Measurements from ENCODE around the gene SRRD. TPM values are rescaled to one million over a fixed set of nuclear protein-coding genes. Genes with fewer than 3 reads are reported as not detected.

SRRD gene
- total RNA-seq, 1 donor from 2014 or later: 9.5 TPM

DNA sequence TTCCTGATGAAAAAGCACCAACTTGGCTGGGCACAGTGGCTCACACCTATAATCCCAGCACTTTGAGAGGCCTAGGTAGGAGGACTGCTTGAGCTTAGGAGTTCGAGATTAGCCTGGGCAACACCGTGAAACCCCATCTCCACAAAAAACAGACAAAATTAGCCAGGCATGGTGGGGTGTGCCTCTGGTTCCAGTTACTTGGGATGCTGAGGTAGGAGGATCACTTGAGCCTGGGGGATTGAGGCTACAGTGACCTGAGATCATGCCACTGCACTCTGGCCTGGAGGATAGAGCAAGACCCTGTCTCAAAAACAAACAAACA lies 3.1 kb upstream of the SRRD start:
- no peak for ATAC-seq
- DNase-seq (ENCODE audit: low spot score): no peak

DNA sequence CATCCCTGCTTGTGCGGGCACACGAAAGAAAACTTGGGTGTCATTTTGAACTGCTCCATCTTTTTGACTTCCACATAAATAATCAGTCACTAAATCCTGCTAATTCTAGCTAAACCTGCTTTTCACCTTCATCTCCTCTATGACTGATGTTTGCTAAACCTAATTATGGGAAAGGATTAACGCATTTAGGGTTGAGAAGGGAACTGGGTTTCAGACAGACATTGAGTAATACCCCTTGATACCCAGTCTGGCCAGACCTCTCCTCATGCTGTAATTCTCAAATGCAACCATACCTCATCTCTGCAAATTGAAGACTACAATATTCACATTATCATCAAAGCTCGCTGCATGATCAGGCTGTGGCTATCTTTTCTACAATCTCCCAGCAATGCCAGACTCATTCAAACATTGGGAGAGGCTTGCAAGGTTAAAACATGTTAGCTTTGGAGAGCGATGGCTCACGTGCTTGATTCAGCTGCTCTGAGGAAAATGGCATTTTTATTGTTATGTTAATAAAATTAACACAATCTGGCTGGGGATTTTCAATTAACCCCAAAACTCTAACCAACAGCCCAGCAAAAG lies 2.5 kb upstream of the SRRD start:
- ATAC-seq: no peak
- DNase-seq (ENCODE audit: low spot score): no peak

- DNase-seq (ENCODE audit: low spot score): no peak
- no peak for ATAC-seq
These were observed 2.0 kb upstream of the SRRD start for GRCh38 chr22:26481694-26482093.

- DNase-seq (ENCODE audit: low spot score): no peak
These were observed 1.5 kb upstream of the SRRD start for GRCh38 chr22:26482161-26482560.

DNA sequence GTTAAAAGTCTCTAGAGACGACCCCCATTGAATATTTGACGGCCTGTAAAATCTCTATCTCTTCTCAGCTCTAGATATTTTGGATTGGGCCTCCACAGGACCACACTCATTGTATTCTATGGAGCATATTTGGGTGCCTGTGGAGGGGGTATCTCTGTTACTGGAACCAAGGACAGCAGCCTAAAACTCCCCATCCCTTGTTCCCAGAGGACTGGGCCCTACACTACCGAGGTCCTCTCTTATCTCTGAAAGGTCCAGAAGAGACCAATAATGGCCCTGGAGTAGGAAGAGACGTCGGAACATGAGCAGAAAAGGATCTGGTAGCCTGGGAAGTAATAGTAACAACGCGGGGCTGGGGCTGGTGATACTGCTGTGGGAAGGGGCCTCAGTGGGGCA lies 636 bp upstream of the SRRD start:
- ATAC-seq (no peak), DNase-seq (ENCODE audit: low spot score) (no peak)

More at GRCh38 chr22:26482161-26482560, 1.5 kb upstream of the SRRD start:
- no peak for ATAC-seq

- ATAC-seq: no peak
- no peak for DNase-seq (ENCODE audit: low spot score)
These were observed 656 bp downstream of the SRRD start for GRCh38 chr22:26484360-26484706.

GRCh38 chr22:26485013-26485412 lies 1.3 kb downstream of the SRRD start:
- DNase-seq (ENCODE audit: low spot score): no peak
- ATAC-seq: no peak

DNA sequence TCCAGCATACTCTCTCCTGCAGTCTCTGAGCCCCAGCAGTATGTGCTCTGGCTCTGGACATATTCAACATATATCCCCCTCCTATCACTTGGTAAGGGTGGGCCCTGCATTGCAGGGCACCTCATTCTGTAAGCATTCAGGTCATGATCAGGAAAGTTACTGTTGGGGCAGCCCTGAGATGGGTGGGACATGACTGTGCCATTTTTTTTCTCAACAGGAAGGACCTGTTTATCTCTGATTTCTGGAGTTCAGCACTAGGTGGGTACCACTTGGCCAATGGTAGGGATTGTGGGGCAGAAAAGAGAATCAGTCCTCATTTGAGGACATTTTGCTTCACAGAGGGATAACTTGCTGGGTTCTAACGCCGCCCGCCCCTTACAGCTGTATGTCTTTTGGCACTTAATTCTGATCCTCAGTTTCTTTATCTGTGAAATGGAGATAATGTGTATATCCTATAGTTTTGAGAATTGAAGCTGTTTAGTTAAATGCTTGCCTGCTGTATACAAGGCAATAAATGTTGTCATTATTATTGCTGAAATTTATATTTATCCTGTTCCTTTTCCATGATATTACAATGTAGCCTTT lies 2.2 kb downstream of the SRRD start:
- DNase-seq (ENCODE audit: low spot score) (no peak), ATAC-seq (no peak)

DNA sequence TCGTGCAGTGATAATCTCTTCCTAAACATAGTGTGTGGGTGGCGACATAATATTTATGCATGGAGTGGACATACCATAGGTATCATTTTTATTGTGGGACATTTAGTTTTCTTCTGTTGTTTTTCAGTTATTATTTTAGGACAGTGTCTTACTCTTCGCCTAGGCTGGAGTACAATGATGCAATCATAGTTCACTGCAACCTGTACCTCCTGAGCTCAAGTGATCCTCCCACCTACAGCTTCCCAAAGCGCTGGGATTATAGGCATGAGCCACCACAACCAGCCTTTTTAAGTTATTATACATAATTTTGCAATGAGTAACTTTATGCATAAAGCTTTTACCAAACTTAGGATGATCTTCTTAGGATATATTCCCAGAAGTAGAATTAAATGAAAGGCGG lies 2.7 kb downstream of the SRRD start:
- DNase-seq (ENCODE audit: low spot score): no peak
- no peak for ATAC-seq

DNA sequence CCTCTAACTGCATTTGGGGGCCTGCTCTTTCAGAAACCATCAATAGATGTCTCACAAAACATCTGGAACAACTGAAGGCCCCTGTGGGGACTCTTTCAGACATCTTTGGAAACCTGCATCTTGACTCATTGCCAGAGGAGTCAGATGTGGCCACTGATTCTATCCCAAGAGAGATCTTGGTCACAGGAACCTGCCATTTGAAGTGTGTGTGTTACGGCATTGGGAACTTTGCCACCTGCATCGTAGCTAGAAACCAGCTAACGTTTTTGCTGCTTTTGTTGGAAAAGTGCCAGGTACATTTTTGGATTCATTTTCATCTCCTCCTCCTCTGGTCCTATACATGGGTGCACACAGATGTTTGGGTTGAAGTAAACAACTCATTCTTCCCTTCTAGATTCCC lies 4.3 kb downstream of the SRRD start:
- DNase-seq (ENCODE audit: low spot score) (no peak), ATAC-seq (no peak)

- no peak for ATAC-seq
- DNase-seq (ENCODE audit: low spot score): no peak
These were observed 5.9 kb downstream of the SRRD start for GRCh38 chr22:26489447-26490036.

GRCh38 chr22:26492220-26492619 lies 8.5 kb downstream of the SRRD start:
- DNase-seq (ENCODE audit: low spot score) (no peak), ATAC-seq (no peak)

GRCh38 chr22:26494506-26494905 lies 10.8 kb downstream of the SRRD start:
- ATAC-seq (no peak), DNase-seq (ENCODE audit: low spot score) (no peak)

GRCh38 chr22:26496456-26496855 lies 12.8 kb downstream of the SRRD start:
- ATAC-seq (no peak), DNase-seq (ENCODE audit: low spot score) (no peak)

GRCh38 chr22:26499188-26499703 lies 15.6 kb downstream of the SRRD start:
- no peak for DNase-seq (ENCODE audit: low spot score)
- no peak for ATAC-seq

- no peak for DNase-seq (ENCODE audit: low spot score)
- ATAC-seq: no peak
These were observed 18.3 kb downstream of the SRRD start for GRCh38 chr22:26501996-26502395.

- ATAC-seq (peak; percentile 87), DNase-seq (ENCODE audit: low spot score) (peak; percentile 59)
These were observed 19.2 kb downstream of the SRRD start for GRCh38 chr22:26502688-26503561.

- ATAC-seq (no peak), DNase-seq (ENCODE audit: low spot score) (no peak)
These were observed 20.1 kb downstream of the SRRD start for GRCh38 chr22:26503758-26504157.

- ATAC-seq: no peak
- DNase-seq (ENCODE audit: low spot score): no peak
These were observed 24.5 kb downstream of the SRRD start for GRCh38 chr22:26508148-26508547.

- peak; percentile 99 for ATAC-seq
- peak; percentile 96 for DNase-seq (ENCODE audit: low spot score)
These were observed 28.6 kb downstream of the SRRD start, which contains the start of gene TFIP11 for GRCh38 chr22:26512149-26512793. Gene TFIP11, minus strand, starts transcription at chr22:26512473. Its CDS starts 2,201 bp downstream, at chr22:26510272.

- no peak for ATAC-seq
- DNase-seq (ENCODE audit: low spot score): no peak
These were observed 30.2 kb downstream of the SRRD start for GRCh38 chr22:26513838-26514237.
